Activated gamma-delta T cell treated with anti-CD3 and anti-CD28 coated beads, Interleukin-2, amount 50 U/mL, for 16 hours (primary cell): ENCODE results near the gene HIC2.
"Not testable (repeated sequence)": the region's sequence is repeated elsewhere in the genome, so short reads cannot be mapped to it uniquely, and the experiment has no call there.

Experiments
- DNase-seq: peaks from one replicate; pipeline ENCODE4 v3.0.0-alpha.2; 2020; ENCODE audit warnings: low read depth

HIC2 gene, protein sequence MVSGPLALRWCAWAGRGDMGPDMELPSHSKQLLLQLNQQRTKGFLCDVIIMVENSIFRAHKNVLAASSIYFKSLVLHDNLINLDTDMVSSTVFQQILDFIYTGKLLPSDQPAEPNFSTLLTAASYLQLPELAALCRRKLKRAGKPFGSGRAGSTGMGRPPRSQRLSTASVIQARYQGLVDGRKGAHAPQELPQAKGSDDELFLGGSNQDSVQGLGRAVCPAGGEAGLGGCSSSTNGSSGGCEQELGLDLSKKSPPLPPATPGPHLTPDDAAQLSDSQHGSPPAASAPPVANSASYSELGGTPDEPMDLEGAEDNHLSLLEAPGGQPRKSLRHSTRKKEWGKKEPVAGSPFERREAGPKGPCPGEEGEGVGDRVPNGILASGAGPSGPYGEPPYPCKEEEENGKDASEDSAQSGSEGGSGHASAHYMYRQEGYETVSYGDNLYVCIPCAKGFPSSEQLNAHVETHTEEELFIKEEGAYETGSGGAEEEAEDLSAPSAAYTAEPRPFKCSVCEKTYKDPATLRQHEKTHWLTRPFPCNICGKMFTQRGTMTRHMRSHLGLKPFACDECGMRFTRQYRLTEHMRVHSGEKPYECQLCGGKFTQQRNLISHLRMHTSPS

DNA sequence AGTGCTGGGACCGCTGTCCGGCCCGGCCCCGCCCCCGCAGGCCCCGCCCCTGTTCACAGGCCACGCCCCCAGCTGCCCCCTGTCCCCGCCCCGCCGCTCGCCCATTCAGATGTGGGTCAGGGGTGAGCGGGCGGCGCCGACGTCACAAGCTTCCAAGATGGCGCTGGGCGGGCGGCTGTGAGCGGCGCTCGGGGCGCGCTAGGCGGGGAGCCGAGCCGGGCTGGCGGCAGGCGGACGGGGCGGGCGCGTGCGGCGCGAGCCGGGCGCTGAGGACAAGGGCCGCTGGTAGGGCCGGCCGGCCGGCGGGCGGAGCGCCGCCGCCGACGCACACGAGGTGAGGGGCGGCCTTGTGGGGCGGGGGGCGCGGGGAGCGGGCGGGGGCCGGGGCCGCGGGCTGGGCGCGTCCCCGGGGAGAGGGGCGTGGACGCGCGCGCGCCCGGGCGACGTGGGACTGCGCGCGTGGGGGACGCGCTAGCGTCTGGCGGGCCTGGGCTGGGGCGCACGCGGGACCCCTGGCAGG lies at the start of gene HIC2:
TSS of gene HIC2 (plus strand) at position 145 of the 520 bp plus-strand sequence. CDS start 25,461 bp downstream, outside the sequence.
- not testable (repeated sequence) for DNase-seq

DNA sequence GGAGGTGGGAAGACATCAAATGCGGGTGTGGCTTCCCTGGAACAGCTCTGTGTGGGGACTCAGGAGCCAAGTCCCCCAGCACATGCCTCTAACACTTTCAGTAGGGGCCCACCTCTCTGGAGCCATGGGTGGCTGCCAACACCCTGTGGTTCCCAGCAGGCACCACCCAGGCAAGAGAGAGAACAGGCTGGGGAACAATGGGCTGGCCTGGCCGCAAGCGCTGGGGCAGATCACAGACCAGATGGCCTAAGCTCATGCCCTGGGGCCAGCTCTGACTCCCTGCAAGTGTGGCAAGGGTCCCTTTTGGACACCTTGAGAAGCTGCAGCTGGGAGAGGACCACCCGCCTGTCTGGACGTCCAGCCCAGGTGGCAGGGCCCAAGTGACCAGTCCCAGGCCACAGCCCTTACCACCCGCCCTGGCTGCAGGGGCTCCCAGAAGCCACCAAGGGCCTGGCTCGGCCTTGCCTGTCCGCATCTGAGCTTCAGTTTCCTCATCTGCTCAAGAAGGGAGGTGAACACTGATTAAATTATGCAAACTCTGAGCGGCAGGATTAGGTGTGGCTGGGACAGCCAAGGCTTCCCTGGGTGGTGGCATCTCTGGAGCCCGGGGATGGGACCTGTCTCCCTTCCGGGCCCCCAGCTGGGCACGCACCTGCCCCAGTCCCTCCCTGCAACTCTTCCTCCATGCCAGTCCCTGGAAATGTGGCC lies 48.4 kb upstream of the HIC2 start:
- not testable (repeated sequence) for DNase-seq

DNA sequence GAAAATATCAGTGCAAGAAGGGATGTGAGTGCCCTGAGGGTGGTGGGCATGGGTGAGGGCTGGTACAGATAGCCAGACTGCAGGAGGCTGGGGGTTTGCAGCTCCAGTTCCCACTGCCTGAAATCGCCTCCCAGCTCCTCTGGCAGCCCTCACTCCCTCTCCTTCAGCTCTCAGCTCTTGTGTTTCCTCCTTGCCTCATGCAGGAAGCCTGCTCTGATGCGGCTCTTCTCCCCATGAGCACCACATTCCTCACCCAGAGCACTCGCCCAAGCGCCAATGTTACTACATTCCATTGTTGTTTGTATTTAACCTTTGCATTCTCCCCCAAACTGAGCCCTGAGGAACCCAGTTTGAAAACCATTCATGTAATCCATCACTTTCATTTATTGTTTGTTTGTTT lies 41.3 kb upstream of the HIC2 start:
- not testable (repeated sequence) for DNase-seq

DNA sequence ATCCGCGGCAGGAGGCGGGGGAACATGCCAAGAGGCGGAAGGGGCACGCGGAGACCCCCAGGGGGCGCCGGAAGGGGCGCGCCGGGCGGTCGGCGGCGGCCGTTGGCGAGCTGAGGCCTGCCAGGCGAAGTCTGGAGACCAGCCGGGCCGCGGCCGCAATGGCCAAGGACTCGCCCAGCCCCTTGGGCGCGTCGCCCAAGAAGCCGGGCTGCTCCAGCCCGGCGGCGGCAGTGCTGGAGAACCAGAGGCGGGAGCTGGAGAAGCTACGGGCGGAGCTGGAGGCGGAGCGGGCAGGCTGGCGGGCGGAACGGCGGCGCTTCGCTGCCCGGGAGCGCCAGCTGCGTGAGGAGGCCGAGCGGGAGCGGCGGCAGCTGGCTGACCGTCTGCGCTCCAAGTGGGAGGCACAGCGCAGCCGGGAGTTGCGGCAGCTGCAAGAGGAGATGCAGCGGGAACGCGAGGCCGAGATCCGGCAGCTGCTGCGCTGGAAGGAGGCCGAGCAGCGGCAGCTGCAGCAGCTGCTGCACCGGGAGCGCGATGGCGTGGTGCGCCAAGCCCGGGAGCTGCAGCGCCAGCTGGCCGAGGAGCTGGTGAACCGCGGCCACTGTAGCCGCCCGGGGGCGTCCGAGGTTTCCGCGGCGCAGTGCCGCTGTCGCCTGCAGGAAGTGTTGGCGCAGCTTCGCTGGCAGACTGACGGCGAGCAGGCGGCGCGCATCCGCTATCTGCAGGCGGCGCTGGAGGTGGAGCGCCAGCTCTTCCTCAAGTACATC lies 33.3 kb upstream of the HIC2 start, which contains the start of gene RIMBP3B:
TSS of gene RIMBP3B (plus strand) at position 51 of the 767 bp plus-strand sequence. CDS start at position 159, 108 bp downstream.
- DNase-seq = not testable (repeated sequence)

DNA sequence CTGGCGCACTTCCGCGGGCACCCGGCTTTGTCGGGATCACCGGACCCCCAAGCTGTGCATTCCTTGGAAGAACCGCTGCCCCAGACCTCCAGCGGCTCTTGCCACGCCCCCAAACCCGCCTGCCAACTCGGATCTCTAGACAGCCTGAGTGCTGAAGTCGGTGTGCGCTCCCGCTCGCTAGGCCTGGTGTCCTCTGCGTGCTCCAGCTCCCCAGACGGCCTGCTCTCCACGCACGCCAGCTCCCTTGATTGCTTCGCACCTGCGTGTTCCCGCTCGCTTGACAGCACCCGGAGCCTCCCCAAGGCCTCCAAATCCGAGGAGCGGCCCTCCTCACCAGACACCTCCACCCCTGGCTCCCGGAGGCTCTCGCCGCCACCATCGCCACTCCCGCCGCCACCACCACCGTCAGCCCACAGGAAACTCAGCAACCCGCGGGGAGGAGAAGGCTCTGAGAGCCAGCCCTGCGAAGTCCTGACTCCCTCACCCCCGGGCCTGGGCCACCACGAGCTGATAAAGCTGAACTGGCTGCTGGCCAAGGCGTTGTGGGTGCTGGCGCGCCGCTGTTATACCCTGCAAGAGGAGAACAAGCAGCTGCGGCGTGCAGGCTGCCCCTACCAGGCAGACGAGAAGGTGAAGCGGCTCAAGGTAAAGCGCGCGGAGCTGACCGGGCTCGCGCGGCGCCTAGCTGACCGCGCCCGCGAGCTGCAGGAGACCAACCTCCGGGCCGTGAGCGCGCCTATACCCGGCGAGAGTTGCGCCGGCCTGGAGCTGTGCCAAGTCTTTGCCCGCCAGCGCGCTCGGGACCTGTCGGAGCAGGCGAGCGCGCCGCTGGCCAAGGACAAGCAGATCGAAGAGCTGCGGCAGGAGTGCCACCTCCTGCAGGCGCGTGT lies 32.5 kb upstream of the HIC2 start:
- DNase-seq = not testable (repeated sequence)

DNA sequence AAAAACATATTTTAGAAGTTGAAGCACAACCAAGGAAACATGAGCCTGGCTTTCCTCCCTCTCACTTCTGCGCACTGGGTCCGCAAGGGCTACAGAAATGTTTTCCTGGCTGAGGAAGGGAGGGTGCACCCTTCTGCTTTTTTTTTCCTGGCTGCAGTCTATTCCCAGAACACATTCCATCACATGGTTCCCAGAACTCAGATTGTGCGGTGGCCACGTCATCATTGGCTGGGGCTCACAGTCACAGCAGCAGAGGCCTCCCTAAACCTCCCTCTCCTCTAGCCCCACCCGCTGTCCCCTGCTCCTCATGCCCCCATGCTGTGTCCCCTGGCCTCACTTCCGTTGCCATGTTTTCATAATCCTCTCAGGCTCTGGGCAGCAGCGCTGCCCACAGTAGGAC lies 27.7 kb upstream of the HIC2 start:
- DNase-seq = not testable (repeated sequence)

DNA sequence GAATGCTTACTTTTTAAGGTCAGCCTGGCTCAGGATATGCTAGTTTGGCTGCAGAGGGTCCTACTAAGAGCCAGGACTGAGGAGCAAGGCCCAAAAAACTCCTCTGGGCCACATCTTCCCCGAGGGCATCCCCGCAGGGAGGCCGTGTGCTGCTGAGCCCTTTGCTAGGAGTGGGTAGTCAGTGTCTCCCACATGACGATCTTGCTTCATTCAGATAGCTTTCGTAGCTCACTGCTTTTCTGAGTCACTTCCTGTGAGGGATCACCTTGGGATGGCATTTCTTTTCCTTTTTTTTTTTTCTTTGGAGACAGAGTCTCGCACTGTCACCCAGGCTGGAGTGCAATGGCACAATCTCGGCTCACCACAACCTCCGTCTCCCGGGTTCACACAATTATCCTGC lies 27.2 kb upstream of the HIC2 start:
- DNase-seq = not testable (repeated sequence)

DNA sequence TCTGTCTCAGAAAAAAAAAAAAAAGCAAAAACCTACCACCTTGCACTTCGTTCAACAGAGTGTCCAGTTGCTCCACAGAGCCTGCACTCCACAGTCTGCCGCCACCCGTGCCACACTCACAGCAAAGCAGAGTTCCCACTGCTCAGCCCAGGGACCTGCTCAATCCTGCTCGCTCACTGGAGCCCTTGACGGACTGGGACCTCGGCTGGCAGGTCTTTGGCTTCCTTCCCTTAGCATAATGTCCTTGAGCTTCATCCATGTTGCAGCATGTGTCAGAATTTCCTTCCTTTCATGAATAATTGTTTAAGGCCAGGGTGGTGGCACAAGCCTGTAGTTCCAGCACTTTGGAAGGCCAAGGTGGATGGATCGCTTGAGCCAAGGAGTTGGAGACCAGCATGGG lies 22.6 kb upstream of the HIC2 start:
- DNase-seq = not testable (repeated sequence)

DNA sequence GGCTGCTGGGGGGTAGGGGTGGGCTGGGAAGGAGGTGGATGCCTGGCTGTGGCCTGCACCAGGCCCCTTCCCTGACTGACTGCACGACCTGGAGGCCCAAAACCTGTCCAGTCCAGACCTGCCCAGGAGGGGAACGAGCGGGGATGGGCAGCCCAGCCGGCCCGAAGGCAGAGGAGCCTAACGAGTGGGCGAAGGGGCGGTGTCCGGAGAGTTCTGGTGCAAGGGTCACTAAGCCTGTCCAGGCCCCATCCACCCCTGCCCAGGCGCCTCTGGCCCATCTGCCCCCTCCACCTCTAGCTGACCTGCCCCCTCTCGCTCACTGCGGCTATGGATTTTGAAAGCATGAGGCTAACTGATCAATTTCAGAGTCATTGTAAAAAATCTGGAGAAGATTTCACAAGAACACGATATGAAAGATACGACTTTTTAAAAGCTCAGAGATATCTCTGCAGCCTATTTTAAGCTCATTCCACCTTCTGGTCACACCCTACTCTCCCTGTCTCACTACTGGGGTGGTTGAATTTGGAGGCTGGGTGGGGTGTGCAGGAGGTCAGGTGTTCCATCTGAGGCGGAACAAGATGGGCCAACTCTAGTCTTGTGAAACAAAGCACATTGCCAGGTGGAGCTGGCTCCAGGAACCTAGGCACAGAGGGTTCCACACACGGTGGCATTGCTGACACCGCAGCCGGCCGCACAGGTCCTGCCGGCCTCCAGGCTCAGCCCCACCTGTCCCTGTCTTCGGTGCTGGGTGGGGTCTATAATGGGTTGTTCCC lies 15.8 kb upstream of the HIC2 start:
- DNase-seq = not testable (repeated sequence)

DNA sequence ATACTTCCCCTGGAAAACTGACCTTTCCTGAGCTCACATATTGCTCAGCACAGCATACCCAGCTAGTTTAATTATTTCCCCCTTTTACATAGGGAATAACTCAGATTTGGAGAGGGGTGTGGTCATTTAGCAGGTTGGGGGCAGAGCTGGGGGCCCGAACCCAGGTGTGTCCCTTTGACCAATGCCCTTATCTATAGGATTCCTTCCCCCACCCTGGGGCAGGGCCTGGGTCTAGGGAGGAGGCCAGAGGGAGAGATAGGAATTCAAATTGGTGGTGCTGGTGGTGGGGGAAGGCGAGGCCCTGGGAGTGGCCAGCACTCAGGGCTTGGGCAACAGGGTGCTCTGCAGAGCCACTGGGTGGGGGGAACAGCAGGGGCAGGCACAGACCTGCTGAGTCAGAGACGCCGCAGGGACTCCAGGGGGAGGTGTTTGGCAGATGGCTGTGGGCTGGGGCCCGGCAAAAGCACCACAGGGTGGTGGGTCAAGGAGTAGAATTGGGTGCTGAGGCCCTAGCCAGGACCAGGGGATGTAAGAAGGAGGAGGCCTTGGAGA lies 14.3 kb upstream of the HIC2 start:
- DNase-seq = not testable (repeated sequence)

DNA sequence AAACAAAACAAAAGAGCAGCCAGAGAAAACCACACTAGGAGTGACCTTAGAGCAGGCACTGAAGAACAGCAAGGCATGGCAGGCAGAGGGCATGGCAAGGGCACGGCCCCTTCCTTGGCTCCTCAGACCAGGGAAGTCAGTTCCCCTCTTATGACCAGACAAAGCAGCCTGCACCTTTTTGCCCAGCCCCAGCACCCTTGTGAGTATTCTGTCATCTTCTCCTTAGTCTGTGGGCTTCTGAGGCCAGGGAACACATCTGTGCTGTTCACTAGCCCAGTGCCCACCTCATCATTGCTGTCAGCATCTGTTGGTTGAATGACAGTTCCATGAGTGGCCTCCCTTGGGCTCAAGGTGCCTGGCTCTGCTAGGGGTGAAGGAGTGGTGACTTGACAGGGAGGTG lies 10.0 kb upstream of the HIC2 start:
- not testable (repeated sequence) for DNase-seq

DNA sequence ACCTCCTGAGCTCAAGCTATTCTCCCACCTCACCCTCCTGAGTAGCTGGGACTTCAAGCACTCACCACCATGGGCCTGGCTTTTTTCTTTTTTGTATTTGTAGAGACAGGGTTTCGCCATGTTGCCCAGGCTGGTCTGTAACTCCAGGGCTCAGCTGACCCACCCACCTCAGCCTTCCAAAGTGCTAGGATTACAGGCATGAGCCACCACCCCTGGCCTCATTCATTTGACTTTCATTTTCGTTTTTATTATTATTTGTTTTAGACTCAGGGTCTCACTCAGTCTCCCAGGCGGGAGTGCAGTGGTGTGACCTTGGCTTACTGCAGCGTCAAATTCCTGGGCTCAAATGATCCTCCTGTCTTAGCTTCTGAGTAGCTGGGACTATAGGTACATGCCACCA lies 9.4 kb upstream of the HIC2 start:
- DNase-seq = not testable (repeated sequence)

DNA sequence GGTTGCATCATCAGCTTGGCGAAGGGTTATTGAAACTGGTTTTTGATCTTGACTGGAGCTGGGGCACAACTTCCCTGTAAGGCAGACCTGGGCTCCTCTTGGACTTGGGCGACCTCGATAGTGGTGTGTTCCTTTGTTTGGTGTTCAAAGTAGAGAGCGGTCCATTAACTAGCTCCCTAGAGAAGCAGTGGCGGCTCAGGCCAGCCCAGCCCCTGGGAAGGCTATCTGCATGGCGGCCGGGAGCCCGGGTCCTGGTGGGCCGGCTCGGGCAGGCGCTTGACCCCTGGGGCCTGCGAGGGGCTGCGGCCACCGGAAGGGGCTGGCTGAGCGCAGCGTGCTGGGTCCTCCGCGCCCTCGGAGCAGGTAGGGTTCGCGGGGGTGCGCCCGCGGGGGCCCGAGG lies 796 bp upstream of the HIC2 start:
- DNase-seq = not testable (repeated sequence)

DNA sequence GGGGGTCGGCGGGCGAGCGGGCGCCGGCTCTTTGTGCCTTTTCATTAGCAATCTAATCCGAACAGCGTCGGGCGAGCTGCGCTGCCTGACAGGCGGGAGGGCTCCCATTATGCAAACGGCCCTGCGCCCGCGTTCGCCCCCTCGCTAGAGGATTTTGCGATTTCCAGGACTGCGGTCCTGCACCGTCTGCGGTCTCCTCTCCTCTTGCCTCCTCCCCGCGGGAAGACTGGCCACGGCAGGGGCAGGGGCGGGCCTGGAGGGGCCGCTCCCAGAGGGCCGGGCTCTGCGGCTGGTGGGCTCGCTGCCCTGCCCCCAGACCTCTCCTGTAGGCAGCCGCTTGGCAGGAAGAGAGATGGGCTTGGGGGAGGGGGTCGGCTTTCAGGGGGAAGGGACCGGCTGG lies 682 bp downstream of the HIC2 start:
- DNase-seq = not testable (repeated sequence)

DNA sequence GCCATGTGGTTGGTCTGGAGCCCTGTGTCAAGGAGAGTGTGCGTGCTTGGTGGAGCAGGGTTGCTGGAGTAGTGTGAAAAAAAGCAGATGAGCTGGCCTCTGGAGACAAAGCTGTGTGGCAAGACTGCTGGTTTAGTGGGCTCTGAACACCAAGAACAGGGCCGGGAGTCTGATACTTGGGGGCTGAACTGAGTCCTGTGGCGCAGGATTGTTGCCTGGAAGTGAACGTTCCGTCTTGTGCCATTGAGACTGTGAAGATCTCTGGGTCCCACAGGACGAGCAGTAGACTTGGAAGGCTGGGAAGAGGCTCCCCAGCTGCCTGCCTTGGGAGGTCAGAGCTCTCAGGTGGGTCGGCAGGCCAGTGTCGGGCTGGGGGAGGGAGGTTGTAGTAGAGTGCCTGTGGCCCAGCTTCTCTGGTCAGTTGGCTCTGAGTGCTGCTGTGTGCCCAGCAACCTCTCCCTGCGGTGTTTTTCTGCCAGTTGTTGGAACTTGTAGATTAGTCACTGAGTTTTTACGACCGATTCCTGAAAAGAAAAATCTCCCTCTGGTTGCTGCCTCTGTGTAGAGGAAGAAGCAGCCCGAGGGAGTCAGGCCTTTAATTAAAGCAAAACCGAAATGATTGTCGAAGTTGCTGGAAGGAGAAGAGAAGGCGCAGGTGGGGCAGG lies 1.9 kb downstream of the HIC2 start:
- not testable (repeated sequence) for DNase-seq

DNA sequence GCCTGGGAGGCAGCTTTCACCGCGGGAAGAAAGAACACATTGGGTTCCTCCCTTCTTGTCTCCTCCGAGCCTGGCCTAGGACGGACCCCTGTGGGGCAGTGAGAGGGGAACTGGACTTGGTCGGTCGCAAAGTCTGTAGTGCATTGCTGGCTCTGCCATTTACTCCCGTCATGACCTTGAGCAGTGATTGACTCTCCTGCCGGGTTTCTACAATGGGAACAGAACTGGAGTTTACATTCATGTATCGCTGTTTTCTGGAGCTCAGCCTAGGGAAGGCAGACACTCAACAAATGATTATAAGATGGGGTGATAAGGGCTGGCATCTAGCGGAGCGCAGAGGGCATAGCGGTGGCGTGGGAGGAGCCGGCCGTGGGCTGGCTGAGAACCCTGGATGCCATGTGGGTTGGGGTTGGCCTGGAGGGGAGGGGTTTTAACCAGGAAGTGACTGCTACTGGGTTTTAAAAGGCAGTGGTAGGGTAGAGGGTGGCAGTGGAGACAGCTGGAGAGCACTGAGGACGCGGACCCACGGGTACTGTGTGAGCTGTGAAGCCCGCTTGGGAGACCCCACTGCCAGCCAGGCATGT lies 3.1 kb downstream of the HIC2 start:
- not testable (repeated sequence) for DNase-seq

DNA sequence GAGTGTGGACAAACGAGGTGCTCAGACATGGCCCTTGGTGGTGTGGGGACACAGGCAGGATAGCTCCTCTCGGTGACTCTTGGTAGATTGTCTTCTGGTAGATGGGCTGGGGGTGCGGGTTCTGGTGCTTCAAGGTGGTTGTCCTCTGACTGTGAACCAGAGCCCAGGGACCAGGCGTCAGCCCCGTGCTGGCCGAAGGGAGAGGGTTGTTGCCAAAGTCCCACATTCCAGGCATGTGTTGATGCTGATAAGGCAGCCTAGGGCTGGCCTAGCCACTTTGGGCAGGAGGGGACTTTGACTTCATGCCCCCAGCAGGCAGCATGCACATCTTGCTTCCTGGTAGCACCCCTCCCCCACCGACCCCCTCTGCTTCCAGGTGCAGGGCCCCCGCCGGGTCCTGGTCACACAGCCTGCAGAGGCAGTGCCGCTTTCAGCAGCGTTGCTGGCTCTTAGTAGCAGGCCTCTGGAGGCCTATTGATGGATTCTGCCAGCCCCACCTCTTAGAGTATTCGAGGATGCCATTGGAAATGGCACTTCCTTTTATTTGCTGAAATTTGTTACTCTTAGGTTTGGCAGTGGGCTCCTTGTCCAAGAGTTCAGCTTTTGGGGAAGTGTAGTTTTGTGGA lies 7.0 kb downstream of the HIC2 start:
- not testable (repeated sequence) for DNase-seq
